Retinal pigment epithelial cell (primary cell): Measurements from ENCODE around the gene USP43.
A peak's percentile ranks its signal among the peaks of the same experiment; 100 is the strongest.

ENCODE experiments used
- DNase-seq: peaks from one replicate; pipeline ENCODE4 v3.0.0-alpha.2; 2010; ENCODE audit warnings: low read depth
- H3K4me3 ChIP-seq: 2 replicates; pipeline ENCODE4 v1.5.1; 2011; ENCODE audit warnings: mild to moderate bottlenecking, low read length, control low read depth, moderate library complexity
- CTCF ChIP-seq: conservative IDR thresholded peaks from 2 replicates; pipeline ENCODE4 v1.5.1; 2011; ENCODE audit warnings: low read depth, low read length, control low read depth, inconsistent platforms

The USP43 gene

GRCh38 chr17:9765322-9765721, 120.0 kb downstream of the USP43 start:
- H3K4me3 ChIP-seq, result no peak overlapping the region
- no peak for DNase-seq
- TF ChIP-seq CTCF, result no peak

GRCh38 chr17:9766970-9767369, 121.7 kb downstream of the USP43 start:
- no peak overlapping the region for H3K4me3 ChIP-seq
- no peak for TF ChIP-seq CTCF
- no peak for DNase-seq

- no peak for TF ChIP-seq CTCF
- no peak overlapping the region for H3K4me3 ChIP-seq
- no peak for DNase-seq
These were observed 122.2 kb downstream of the USP43 start for GRCh38 chr17:9767432-9767991.

GRCh38 chr17:9768381-9768934, 123.1 kb downstream of the USP43 start:
- DNase-seq, result no peak
- H3K4me3 ChIP-seq, result no peak overlapping the region
- peak; percentile 42 for TF ChIP-seq CTCF

- no peak for DNase-seq
- TF ChIP-seq CTCF, result no peak
- no peak overlapping the region for H3K4me3 ChIP-seq
These were observed 123.8 kb downstream of the USP43 start for GRCh38 chr17:9769036-9769695.

- DNase-seq, result no peak
- TF ChIP-seq CTCF, result no peak
- H3K4me3 ChIP-seq, result no peak overlapping the region
These were observed 126.1 kb downstream of the USP43 start for GRCh38 chr17:9771465-9771864.

- DNase-seq, result no peak
- H3K4me3 ChIP-seq, result no peak overlapping the region
- TF ChIP-seq CTCF, result no peak
These were observed 127.3 kb downstream of the USP43 start for GRCh38 chr17:9772658-9773057.
